ENCODE results near the gene RRP8. TPM values are rescaled to one million over a fixed set of nuclear protein-coding genes. Genes with fewer than 3 reads are reported as not detected.

The RRP8 gene
- total and polyA plus RNA-seq, 2 of the 8 experiments (the other 6 are each of a cell fraction or from before 2014, with no cell fraction given) = 4.2 to 14.9 TPM

GRCh38 chr11:6615046-6615445 is 11.6 kb upstream of the RRP8 start (continued):
- TF ChIP-seq HDAC6 (IDR thresholded peaks at IDR 0.05; ENCODE audit: low read depth, low read length) = no peak
- no peak for TF ChIP-seq BRCA1 (IDR thresholded peaks at IDR 0.05; ENCODE audit: low read depth, low read length)
- TF ChIP-seq SUZ12 (IDR thresholded peaks at IDR 0.05; ENCODE audit: low read length) = no peak
- no peak for TF ChIP-seq CHD2 (IDR thresholded peaks at IDR 0.05; ENCODE audit: low read length)
